ENCODE data around the gene AQP2.

AQP2 gene, protein sequence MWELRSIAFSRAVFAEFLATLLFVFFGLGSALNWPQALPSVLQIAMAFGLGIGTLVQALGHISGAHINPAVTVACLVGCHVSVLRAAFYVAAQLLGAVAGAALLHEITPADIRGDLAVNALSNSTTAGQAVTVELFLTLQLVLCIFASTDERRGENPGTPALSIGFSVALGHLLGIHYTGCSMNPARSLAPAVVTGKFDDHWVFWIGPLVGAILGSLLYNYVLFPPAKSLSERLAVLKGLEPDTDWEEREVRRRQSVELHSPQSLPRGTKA

DNA sequence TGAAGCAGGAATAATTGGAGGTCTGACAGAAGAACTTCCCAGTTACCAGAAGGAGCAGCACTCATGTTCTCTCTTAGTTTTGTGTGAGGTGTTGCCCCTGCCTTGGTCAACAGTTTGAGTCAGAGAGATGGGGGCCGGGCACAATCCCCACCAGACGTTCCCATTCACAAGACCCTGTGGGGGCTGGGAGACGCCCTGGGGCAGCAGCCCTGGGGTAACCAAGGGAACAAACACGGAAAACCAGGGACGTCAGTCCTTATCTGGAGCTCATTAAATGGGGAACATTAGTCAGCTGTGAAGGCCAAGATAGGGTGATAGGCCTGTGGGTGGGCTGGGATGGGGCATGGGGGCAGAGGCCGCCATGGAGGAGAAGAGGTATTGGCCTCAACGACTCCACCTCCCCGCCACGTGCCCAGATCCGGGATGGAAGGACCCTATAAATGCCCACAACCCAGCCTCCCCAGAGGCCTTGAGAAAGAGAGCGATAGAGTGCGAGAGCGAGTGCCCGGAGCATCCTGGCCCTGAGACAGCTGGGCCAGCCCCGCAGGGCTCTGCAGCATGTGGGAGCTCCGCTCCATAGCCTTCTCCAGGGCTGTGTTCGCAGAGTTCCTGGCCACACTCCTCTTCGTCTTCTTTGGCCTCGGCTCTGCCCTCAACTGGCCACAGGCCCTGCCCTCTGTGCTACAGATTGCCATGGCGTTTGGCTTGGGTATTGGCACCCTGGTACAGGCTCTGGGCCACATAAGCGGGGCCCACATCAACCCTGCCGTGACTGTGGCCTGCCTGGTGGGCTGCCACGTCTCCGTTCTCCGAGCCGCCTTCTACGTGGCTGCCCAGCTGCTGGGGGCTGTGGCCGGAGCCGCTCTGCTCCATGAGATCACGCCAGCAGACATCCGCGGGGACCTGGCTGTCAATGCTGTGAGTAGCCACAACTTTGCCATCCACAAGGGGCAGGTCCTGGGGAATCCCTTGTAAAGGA lies at the start of gene AQP2:
AQP2 (plus strand) TSS at position 465 of the 979 bp plus-strand sequence; CDS start at position 559, 94 bp downstream.
- DNase-seq (ENCODE audit: low read depth in 2 of 2): no peak

DNA sequence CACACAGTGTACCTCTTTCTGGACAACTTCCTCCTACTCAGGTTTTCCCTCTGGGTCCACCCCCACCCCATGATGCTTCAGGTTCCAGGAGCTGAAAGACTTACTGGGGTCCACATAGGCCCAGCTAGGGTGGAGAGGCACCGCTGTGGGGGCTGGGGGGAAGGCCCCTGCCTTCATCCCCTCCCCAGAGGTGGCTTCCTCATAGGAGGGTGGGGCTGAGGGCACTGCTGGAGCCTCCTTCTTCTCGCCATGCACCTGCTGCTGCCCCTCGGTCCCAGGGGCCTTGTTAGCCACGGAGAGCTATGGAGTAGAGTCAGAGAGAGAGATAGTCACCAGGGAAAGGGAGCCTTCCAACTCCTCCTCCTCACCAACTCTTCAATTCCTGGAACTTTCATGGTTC lies 49.5 kb upstream of the AQP2 start:
- no peak for DNase-seq (ENCODE audit: low read depth in 2 of 2)

DNA sequence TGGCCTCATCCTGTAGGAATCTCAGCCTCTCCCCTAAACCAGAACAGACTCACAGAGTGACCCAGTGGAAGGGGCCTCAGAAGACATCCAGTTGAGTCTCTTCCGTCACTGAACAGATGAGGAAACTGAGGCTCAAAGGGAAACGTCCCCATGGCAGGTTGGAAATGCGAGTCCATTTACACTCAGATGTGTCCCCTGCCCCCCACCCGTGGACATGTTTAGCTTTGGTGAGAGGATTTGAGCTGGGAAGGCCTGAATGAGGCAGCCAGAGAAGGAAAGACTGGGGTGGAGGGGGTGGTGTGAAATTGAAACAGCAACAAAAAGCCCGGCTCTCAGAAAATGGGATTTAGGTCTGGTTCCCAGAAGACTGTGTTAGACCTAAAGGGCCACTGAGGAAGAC lies 48.6 kb upstream of the AQP2 start:
- no peak for DNase-seq (ENCODE audit: low read depth in 2 of 2)

DNA sequence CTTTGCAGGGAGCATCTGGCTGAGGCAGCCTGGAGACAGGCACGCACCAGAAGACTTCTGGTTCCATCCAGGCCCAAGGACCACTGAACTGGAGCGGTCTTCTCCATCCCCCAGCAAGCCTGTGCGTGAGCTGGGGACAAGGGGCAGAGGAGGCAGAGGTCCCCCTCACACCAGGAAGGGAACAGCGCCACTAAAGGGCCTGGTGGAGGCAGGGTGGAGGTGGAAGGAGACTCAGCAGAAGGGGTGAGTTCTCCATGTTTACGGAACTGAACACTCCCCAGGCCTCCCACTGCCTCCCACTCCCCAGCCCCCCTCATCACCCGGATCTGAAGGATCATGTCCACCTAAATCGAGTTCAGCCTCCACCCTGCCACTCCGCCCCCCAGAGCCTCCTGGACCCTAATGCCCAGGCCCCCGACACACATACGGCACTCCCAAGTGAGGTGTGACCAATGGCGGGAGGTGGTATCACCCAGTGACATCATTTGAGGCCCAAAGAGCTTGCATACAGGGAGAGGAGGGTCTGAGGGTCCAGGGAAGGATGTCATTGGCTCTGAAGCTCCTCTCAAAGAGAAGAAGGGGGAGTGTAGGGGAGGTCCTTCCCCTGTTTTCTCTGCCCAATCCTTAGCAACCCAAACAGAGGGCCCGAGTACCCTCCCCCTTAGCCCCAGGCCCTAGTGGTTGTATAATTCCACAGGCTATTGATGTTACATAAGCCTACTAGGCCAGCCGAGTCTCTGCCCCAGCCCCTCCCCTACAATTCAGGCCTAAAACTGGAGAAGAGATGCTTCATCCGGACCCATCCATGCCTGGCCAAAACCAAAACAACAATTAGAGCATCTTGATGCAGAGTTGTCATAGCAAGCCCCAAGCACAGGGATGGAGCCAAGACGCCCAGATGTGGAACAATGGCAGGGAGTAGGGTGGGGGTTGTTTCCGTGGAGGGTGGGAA lies 47.9 kb upstream of the AQP2 start:
- no peak for DNase-seq (ENCODE audit: low read depth in 2 of 2)

DNA sequence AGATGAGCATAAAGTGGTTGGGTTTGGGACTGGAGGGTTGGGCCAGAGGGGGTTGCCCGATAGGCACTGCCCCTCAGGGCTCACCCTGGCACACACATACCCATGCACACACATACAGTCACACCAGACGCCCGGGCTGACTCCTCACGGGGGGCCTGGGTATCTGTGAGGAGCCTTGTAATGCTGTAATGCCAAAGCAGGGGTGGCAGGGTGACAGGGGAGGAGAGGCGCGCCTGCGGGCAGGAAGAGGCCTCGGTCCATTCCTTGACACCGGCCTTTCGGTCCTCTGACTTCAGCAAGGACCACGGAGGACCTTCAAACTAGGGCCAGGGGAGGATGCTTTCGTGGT lies 47.2 kb upstream of the AQP2 start:
- DNase-seq (ENCODE audit: low read depth in 2 of 2): no peak

DNA sequence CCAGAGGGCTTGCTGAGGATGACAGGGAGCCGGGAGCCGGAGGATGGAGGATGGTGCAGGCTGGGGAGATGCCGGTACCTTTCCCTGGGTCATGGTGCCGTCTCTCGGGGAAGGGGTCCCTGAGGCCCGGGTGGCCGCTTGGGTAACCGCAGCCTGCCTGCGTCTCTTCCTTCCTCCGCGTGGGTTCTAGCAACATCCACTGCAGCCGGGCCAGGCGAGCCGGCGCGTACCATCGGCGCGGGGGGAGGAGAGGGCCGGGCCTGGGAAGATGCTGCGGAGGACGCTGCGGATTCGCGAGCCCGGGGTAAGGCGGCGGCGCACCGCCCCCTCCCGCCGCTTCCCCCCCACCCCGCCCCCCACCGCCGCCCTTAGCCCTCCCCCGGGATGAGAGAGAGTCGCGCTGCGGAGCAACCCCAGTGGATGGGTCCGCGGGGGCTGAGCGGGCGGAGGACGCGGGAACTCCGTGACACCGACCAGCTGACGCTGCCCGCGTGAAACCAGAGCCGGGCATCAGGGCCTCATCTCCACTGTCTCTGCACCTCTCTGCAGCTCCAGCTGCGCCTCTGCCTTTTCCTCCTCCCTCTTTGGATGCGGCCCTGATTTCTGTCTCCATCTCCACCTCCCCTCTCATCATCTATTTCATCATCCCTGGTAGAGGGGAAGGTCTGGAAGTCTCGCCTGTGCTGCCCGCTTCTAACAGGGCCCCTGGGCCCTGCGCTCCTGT lies 46.7 kb upstream of the AQP2 start, which contains the start of gene FAIM2:
FAIM2 (minus strand) TSS at position 201 of the 724 bp plus-strand sequence; CDS start at position 93, 108 bp downstream.
- peak; percentile 3 to 23 for DNase-seq (ENCODE audit: low read depth in 2 of 2)

DNA sequence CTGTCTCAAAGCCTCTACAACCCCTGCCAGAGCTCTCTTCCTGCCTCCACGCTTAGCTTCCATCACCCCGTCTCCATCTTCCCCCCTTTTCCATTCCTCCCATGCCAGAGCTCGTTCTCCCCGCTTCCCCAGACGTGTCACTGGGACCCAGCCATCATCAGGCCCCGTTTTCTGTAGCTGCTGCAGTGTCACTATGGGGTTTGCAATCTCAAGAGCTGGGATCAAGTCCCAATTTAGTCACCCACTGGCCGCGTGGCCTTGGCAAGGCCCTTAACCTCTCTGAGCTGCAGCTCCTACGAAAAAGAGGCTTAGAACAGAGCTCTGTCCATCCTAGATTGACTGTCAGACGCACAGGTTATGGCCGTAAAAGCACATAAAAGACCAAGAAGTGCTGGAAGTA lies 45.9 kb upstream of the AQP2 start:
- DNase-seq (ENCODE audit: low read depth in 2 of 2): no peak

DNA sequence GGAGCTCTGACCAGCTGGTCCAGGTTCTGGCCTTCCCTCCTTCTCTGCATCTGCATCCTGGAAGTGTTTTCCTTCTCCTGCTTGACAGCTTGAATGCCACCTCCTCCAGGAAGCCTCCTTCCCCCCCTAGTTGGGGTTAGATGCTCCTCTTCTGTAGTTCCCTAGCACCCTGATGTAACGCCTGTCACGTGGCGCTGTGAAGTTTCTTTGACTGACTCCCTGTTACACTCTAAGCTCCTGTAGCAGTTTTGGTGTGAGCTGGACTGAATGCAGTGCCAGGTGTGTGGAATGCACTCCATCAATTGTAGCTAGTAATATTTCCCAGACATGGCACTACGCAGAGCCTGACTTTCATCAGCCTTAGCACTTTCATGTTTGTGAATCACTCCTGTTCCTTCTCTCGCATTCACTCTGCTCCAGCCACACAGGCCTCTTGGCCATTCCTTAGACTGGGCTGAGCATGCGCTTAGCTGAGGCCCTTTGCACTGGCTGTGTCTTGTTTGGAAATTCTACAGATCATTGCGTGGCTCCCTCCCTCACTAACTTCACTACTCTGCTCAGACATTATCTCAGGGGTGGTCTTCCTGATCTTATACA lies 44.7 kb upstream of the AQP2 start:
- DNase-seq (ENCODE audit: low read depth in 2 of 2): no peak

DNA sequence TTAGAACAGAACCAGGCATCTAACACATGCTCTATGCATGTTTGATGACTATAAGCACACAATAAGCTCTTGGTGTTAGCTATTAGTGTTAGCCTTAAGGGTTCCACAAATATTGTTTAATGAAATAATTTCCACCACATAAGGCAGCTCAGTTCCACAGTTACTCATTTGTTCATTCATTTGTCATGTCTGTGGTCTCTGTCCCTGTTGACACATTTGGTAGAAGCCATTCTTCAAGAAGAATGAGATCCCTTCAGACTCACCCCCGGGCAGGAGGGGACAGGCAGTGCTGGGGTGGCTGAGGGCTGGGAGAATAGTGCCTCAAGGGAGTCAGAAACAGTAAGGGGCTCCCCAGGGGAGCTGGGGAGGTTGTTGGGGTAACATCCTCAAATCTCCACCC lies 43.2 kb upstream of the AQP2 start:
- DNase-seq (ENCODE audit: low read depth in 2 of 2): no peak

DNA sequence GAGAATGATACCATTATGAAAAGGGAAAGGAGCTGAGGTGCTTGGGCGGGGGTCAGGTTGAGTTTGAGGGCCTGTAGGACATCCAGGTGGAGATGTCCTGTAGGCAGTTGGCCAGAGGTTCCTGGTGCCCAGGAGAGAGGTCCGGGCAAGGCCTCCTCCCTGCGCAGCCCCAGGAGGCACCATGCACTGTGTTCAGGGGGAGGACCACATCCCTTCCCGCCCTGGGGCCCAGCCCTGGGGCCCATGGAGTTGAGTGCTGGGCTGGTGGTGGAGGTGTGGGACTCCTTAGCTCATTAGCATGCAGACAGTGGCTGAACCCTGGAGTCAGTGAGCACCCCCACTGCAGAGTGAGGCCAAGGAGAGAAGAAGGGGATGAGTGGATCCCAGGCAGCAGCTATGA lies 41.2 kb upstream of the AQP2 start:
- no peak for DNase-seq (ENCODE audit: low read depth in 2 of 2)

DNA sequence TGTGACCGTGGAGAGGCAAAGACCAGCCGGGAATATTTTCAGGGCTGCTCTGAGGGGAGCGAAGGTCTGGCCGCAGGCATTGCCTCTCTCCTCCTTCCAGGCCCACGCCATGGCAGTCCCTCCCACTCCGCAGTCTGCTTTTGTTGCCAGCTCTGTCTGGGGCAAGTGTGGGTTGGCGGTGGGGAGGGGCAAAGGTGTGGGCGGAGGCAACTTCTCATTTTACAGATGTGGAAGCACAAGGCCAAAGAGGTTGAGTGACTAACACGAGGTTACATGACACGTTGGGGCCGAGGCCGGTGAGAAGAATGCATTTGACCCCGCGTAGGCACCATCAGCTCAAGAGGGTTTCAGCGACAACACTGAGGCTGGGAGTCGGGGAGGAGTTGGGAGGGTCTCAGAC lies 40.7 kb upstream of the AQP2 start:
- DNase-seq (ENCODE audit: low read depth in 2 of 2): no peak

DNA sequence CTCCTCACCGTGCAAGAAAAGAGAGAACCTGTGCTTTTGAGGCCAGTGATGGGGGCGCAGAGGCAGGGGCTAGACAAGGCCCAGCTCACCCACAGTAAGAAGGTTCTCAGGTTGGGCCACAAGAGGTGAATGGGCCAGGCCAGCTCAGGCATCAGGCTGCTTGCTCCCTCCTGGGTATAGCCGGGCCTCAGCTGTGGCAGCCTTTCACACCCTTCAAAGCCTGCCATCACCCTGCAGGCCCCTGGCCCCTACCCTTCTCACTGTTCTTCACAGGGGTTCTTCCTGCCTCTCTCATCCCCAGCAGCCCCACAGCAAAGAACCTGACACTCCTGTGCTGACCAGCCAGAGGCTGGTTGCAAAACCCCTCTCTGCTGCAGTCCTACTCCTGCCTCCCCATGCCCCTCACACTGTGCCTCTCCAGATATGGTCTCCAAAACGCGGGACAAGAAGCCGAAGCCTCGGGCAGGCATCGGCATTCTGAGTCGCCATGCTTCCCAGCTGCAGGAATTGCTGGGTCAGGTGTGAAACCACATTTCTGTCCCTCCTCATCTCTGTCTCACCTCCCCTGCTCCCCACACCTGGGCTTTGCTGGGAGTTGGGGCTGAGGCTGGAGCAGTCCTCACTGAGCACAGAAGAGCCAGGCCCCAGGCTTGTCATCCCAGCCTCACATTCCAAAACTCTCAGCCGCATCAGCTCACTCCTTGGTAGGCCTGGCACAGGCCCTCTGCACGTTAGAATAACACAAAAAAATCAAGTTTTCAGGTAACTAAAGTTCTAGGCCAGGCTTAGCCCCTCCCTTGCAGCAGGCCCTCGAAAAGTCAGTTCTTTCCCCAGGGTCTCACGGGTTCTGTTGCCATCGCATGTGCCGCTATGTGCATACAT lies 40.0 kb upstream of the AQP2 start:
- no peak for DNase-seq (ENCODE audit: low read depth in 2 of 2)

DNA sequence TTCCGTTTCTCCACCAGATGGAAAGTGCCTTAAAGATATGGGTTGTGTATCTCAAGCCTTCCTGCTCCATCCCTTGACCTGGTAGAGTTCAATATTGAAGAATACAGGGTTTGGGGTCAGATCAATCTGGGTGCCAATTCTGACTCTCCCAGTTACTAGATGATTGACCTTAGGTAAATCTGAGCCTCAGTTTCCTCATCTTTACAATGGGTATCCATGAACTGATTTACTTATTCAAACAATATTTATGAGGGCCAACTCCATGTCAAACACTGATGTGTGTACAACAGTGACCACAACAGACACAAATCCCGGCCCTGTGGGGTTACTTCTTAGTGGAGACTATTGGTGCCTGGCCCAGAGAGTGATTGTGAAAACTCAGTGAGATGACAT lies 39.3 kb upstream of the AQP2 start:
- DNase-seq (ENCODE audit: low read depth in 2 of 2): no peak

DNA sequence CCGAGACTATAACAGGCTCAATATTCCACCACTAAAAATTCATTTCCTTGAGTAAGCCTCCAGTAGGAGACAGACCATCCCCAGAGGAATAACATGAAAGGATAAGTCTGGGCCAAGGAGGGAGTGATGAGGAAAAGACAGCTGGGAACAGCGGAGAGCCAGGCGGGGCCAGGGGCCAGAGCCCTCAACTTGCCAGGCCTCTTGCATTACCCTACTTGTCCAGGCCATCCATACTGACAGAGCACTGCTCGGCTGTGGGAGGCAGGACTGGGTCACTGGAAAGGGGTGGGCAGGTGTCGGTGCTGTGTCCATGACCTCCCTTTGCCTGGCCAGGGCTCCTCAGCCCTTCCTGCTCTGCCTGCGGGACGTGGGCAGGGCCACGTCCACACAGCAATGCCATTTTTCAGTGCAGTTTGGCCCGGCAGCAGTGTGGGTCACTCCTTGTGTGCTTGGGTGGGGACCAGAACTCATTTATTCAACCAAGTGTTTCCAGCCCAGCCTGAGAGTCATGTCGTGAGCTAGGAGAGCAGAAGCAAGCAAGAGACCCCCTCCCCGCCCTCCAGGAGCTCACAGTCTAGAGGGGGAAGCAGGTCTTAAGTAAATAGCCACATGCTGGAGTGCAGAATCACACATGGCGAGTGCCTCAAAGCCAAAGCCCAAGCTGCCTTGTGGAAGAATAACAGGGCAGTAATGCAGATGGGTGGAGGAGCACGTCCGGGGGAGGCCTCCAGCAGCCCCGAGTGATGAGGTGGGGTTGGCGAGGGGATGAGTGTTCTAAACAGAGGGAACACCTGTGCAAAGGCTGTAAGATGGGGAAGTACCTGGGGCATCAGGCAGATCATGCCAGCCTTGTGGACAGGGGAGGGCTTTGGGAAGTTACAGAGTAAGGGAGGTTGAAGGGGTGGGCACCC lies 37.9 kb upstream of the AQP2 start:
- DNase-seq (ENCODE audit: low read depth in 2 of 2): no peak

DNA sequence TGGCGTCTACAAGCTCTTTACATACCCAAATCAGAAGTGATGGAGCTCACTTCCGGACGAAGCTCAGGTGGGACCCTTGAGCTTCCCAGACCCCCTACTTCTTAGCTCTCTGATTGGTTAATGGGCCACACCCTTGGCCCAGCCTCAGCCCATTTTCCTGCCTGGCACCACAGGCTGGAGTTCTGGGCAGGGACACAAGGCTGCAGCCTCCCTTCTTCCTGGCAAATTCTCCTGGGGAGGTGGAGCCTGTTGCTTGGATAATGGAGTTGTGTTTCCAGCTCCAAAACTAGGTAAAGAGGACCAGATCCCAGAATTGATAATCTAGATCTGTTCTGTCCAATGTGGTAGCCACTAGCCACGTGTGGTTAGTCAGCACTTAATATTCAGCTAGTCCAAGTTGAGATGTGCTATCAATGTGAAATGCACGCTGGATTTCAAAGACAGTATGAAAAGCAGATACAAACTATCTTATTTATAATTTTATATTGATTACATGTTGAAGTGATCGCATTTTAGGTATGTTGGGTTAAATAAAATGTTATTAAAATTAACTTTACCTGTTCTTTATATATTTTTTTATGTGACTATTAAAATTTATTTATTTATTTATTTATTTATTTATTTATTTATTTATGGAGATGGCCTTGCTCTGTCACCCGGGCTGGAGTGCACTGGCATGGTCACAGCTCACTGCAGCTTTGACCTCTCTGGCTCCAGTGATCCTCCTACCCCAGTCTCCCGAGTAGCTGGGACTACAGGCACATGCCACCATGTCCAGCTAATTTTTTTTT lies 34.2 kb upstream of the AQP2 start:
- DNase-seq (ENCODE audit: low read depth in 2 of 2): no peak

DNA sequence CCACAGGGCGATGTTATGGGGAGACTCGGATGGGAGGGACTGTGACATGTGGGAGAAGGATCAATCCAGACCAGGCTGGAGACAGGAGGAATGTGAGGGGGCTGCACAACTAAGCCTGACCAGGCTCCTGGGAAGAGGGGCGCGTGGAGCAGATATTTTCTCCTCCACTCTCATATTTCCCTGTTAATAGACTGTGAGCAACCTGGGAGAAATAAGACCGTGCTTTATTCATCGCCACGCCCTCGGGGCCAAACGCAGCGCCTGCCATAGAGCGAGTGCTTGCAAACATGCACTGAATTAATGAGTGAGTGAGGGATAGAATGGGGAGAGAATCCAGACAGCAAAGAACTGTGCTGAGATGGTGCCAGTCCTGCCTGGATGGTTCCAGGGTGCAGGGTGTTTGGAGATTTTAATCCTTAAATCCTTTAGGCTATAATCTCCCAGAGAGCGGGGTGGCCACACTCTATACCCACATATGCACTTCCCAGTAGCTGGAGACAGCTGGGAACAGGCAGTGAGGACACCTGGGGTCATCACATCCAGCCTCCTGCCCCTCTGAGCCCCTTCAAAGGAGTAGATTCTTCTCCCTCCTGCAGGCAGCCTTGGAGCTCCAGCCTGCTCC lies 33.3 kb upstream of the AQP2 start:
- DNase-seq (ENCODE audit: low read depth in 2 of 2): no peak

DNA sequence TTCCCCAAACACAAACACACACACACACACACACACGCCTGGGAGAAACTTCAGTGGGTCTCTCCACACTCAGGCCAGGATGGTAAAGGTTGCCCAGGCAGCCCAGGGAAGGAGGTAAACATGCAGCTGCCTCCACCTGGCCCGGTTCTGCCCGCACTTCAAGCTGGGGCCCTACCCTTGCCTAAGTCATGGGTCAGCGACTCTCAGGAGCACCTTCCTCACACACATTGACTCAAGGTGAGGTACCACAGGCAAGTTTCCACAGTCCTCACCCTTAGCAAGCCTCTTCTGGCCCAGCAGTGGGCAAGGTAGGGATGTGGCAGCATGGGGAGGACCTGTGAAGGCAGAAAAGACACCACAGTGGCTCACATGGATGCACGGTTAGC lies 32.8 kb upstream of the AQP2 start:
- no peak for DNase-seq (ENCODE audit: low read depth in 2 of 2)

All from activated CD4-positive, alpha-beta T cell treated with anti-CD3 and anti-CD28 coated beads for 24 hours (primary cell).